H9 (cell line): ENCODE data around the gene BAHD1. TPM values are rescaled to one million over a fixed set of nuclear protein-coding genes. Genes with fewer than 3 reads are reported as not detected.

ENCODE experiments used
- DNase-seq: peaks from one replicate; pipeline ENCODE4 v3.0.0-alpha.2; 2017
- H2AFZ ChIP-seq: one replicate; pipeline ENCODE4 v1.6.1; 2013; ENCODE audit warnings: mild to moderate bottlenecking, low read length, control low read depth, moderate library complexity
- H2AK5ac ChIP-seq: 2 replicates; pipeline ENCODE4 v1.6.1; 2013; ENCODE audit warnings: low read length, control low read depth, mixed read lengths; ENCODE audit not compliant: insufficient read length
- H2BK120ac ChIP-seq: one replicate; pipeline ENCODE4 v1.6.1; 2013; ENCODE audit warnings: low read depth, mild to moderate bottlenecking, low read length, control low read depth, inconsistent platforms; ENCODE audit not compliant: poor library complexity, severe bottlenecking
- H2BK12ac ChIP-seq: 2 replicates; pipeline ENCODE4 v1.6.1; 2013; ENCODE audit warnings: low read length, control low read depth, mixed read lengths, low read depth; ENCODE audit not compliant: insufficient read length
- H2BK15ac ChIP-seq: 2 replicates; pipeline ENCODE4 v1.6.1; 2013; ENCODE audit warnings: low read depth, low read length, control low read depth
- H2BK20ac ChIP-seq: one replicate; pipeline ENCODE4 v1.6.1; 2013; ENCODE audit warnings: low read depth, mild to moderate bottlenecking, low read length, control low read depth, inconsistent platforms; ENCODE audit not compliant: poor library complexity, severe bottlenecking
- H2BK5ac ChIP-seq: 2 replicates; pipeline ENCODE4 v1.6.1; 2013; ENCODE audit warnings: low read length, control low read depth, mixed read lengths; ENCODE audit not compliant: insufficient read length
- H3K14ac ChIP-seq: 2 replicates; pipeline ENCODE4 v1.6.1; 2013; ENCODE audit warnings: low read length, control low read depth; ENCODE audit not compliant: insufficient read depth
- H3K18ac ChIP-seq: 2 replicates; pipeline ENCODE4 v1.6.1; 2013; ENCODE audit warnings: low read depth, mild to moderate bottlenecking, mixed read lengths, low read length, control low read depth; ENCODE audit not compliant: insufficient read length
- H3K23ac ChIP-seq: 2 replicates; pipeline ENCODE4 v1.6.1; 2013; ENCODE audit warnings: low read length, control low read depth, mixed read lengths, low read depth; ENCODE audit not compliant: insufficient read length
- H3K23me2 ChIP-seq: 2 replicates; pipeline ENCODE4 v1.6.1; 2013; ENCODE audit warnings: low read depth, mild to moderate bottlenecking, mixed read lengths, low read length, control low read depth; ENCODE audit not compliant: insufficient read length, poor library complexity, severe bottlenecking
- H3K27ac ChIP-seq: 2 replicates; pipeline ENCODE4 v1.5.1; 2013; ENCODE audit warnings: low read length, control low read depth, mixed read lengths, low read depth; ENCODE audit not compliant: insufficient read length
- H3K27me3 ChIP-seq: 2 replicates; pipeline ENCODE4 v1.6.1; 2013; ENCODE audit warnings: low read length, control low read depth, inconsistent platforms; ENCODE audit not compliant: insufficient read depth
- H3K4ac ChIP-seq: 2 replicates; pipeline ENCODE4 v1.6.1; 2013; ENCODE audit warnings: low read depth, mild to moderate bottlenecking, control low read depth, inconsistent platforms, low read length, moderate library complexity
- H3K4me1 ChIP-seq: 2 replicates; pipeline ENCODE4 v1.6.1; 2013; ENCODE audit warnings: low read length, control low read depth, inconsistent platforms; ENCODE audit not compliant: insufficient read depth
- H3K4me2 ChIP-seq: 2 replicates; pipeline ENCODE4 v1.6.1; 2013; ENCODE audit warnings: low read length, control low read depth, mixed read lengths; ENCODE audit not compliant: insufficient read length, insufficient read depth
- H3K56ac ChIP-seq: 2 replicates; pipeline ENCODE4 v1.6.1; 2013; ENCODE audit warnings: low read depth, mild to moderate bottlenecking, mixed read lengths, low read length, control low read depth; ENCODE audit not compliant: insufficient read length
- H3K79me1 ChIP-seq: 2 replicates; pipeline ENCODE4 v1.6.1; 2013; ENCODE audit warnings: low read depth, mild to moderate bottlenecking, moderate library complexity, low read length, control low read depth, inconsistent platforms; ENCODE audit not compliant: insufficient read depth, poor library complexity, severe bottlenecking
- H3K79me2 ChIP-seq: 2 replicates; pipeline ENCODE4 v1.6.1; 2013; ENCODE audit warnings: low read length, control low read depth, inconsistent platforms; ENCODE audit not compliant: insufficient read depth
- H3K9ac ChIP-seq: 2 replicates; pipeline ENCODE4 v1.6.1; 2013; ENCODE audit warnings: low read length, control low read depth, mixed read lengths; ENCODE audit not compliant: insufficient read length; ENCODE audit errors: extremely low read depth
- H3K9me3 ChIP-seq: one replicate; pipeline ENCODE4 v1.6.1; 2013; ENCODE audit warnings: low read depth, low read length, inconsistent platforms; ENCODE audit not compliant: control insufficient read depth
- H3T11ph ChIP-seq: one replicate; pipeline ENCODE4 v1.6.1; 2013; ENCODE audit warnings: mild to moderate bottlenecking, low read length, control low read depth, inconsistent platforms
- H4K20me1 ChIP-seq: one replicate; pipeline ENCODE4 v1.6.1; 2013; ENCODE audit not compliant: control insufficient read depth, insufficient read length, insufficient read depth
- H4K5ac ChIP-seq: 2 replicates; pipeline ENCODE4 v1.6.1; 2013; ENCODE audit warnings: low read depth, mild to moderate bottlenecking, mixed read lengths, low read length, control low read depth; ENCODE audit not compliant: insufficient read length
- H4K8ac ChIP-seq: replicated peaks from 2 replicates; pipeline ENCODE4 v1.6.1; 2013; ENCODE audit warnings: low read length, control low read depth, mixed read lengths, low read depth; ENCODE audit not compliant: insufficient read length
- H4K91ac ChIP-seq: 2 replicates; pipeline ENCODE4 v1.6.1; 2013; ENCODE audit warnings: low read depth, mild to moderate bottlenecking, moderate library complexity, mixed read lengths, low read length, control low read depth; ENCODE audit not compliant: insufficient read length
- H3K27ac Mint-ChIP-seq, 3 experiments: 2 replicates in 2 of 3; 3 replicates in 1 of 3; pipeline ENCODE4 v1.8.0; 2020 to 2021; ENCODE audit warnings: mixed read lengths in 3 of 3, mild to moderate bottlenecking in 1 of 3, moderate library complexity in 1 of 3
- H3K27me3 Mint-ChIP-seq: 2 replicates; pipeline ENCODE4 v1.8.0; 2021; ENCODE audit warnings: low read depth, mild to moderate bottlenecking, moderate library complexity, mixed read lengths
- H3K36me3 Mint-ChIP-seq, 3 experiments: 2 replicates in 2 of 3; 3 replicates in 1 of 3; pipeline ENCODE4 v1.8.0; 2020 to 2021; ENCODE audit warnings: low read depth in 3 of 3, mixed read lengths in 3 of 3; ENCODE audit not compliant: insufficient read depth in 1 of 3
- H3K4me1 Mint-ChIP-seq, 2 experiments: 2 replicates each; pipeline ENCODE4 v1.8.0; 2020; ENCODE audit warnings: mixed read lengths in 2 of 2
- H3K4me3 Mint-ChIP-seq, 2 experiments: 2 replicates in 1 of 2; 3 replicates in 1 of 2; pipeline ENCODE4 v1.8.0; 2020 to 2021; ENCODE audit warnings: mild to moderate bottlenecking in 2 of 2, mixed read lengths in 2 of 2, moderate library complexity in 1 of 2
- H3K9me3 Mint-ChIP-seq, 2 experiments: 2 replicates in 1 of 2; 3 replicates in 1 of 2; pipeline ENCODE4 v1.8.0; 2020; ENCODE audit warnings: mild to moderate bottlenecking in 2 of 2, mixed read lengths in 2 of 2, moderate library complexity in 1 of 2
- CTCF ChIP-seq: fragments of 200-600 bp; sonication (generic); conservative IDR thresholded peaks from 3 replicates; pipeline ENCODE4 v1.8.0; 2021; ENCODE audit warnings: antibody characterized with exemption, mild to moderate bottlenecking
- whole genome bisulfite sequencing: extraction: QIAGEN DNeasy Blood & Tissue Kit; methylation state at CpG from one replicate; pipeline ENCODE4 v1.1.7; 2013; ENCODE audit warnings: missing lambda C conversion rate, low lambda C conversion rate, mixed read lengths; ENCODE audit not compliant: insufficient read length; ENCODE audit errors: extremely low coverage; 5-methylcytosine and 5-hydroxymethylcytosine counted together
- total RNA-seq: library from RNA; stranded (reverse); gene quantifications from 2 replicates; pipeline ENCODE4 v1.2.1, GENCODE V29; 2021

BAHD1 gene
- total RNA-seq, 1 experiment from 2014 or later = 54.1 TPM

DNA sequence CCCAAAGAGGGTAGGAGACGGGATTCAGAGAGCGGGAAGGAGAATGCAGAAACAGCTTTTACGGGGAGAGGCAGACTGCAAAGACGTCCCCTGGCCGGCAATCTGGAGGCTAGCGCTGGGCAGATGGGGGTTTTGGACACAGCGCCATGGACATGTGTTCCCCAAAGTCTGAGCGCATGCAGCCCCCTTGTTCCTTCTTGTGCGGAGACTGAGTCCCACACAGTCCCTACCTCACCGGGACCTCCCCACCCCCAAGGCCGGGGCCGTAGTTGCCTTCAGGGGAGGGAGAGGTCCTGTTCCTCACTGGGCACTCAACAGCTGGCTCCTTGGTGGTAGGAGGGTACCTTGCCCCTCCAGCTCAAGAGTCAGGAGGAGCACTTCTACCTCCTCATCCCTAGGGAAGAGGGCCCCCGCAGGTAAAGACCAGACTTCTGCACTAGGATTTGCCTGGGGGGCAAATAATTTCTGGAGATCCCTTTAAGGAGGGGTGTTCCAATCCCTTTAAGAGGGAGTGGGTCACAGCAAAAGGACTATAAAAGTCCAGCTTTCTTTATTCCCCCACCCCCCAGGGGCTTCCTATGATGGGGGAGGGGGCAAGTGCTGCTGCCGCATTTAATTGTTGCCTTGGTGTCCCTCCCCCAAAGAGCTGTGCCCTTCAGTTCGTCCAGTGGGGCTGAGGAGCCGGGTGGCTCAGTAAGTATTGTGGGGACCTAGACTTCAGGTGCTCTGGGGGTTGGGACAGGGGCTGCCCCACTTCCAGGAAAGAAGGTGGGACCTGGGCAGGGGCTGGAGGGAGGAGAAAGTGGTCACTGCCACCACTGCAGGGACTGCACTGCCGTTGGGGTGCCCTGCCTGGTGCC lies 3.6 kb upstream of the BAHD1 start:
- no peak overlapping the region for H3K18ac ChIP-seq
- no peak overlapping the region for H3K4ac ChIP-seq
- no peak overlapping the region for H3K56ac ChIP-seq
- no peak overlapping the region for H3K27ac ChIP-seq
- no peak overlapping the region for H2BK5ac ChIP-seq
- H3K14ac ChIP-seq = no peak overlapping the region; the same call in 1 of the 2 replicates
- H2AK5ac ChIP-seq = no peak overlapping the region
- no peak; the same call in 2 of the 3 replicates for TF ChIP-seq CTCF
- no peak overlapping the region for H4K5ac ChIP-seq
- H2BK20ac ChIP-seq = no peak overlapping the region
- no peak overlapping the region for H2BK12ac ChIP-seq
- Mint-ChIP-seq H3K4me3 (peak overlapping the region; percentile 93 to 96), H3K27ac (peak overlapping the region in 2 of 3 experiments; percentile 57 to 76; a peak in 2 of 7 replicates), H3K27me3 (peaks cover 48% of the 10 kb centered on the region), H3K4me1 (peaks cover 39 to 41% of the 10 kb centered on the region in 2 experiments), H3K9me3 (no peaks in the 10 kb centered on the region; a peak in 1 of 5 replicates), H3K36me3 (no peaks in the 10 kb centered on the region; a peak in 1 of 7 replicates)
- H3T11ph ChIP-seq = no peak overlapping the region
- no peak overlapping the region for H2BK15ac ChIP-seq
- H3K23me2 ChIP-seq = peaks cover 47% of the 10 kb centered on the region
- no peak overlapping the region for H4K8ac ChIP-seq
- H3K4me1 ChIP-seq = peaks cover 8% of the 10 kb centered on the region
- peak overlapping the region; percentile 32 for H3K9ac ChIP-seq
- WGBS = no CpG with 5 or more reads among the region's 17 CpGs
- peaks cover 4% of the 10 kb centered on the region; the same call in 1 of the 2 replicates for H3K79me2 ChIP-seq
- H3K27me3 ChIP-seq = peaks cover 11% of the 10 kb centered on the region; the same call in 1 of the 2 replicates
- H4K91ac ChIP-seq = no peak overlapping the region
- H2AFZ ChIP-seq = no peak overlapping the region
- peak overlapping the region; percentile 80 for H3K4me2 ChIP-seq
- no peaks in the 10 kb centered on the region for H4K20me1 ChIP-seq
- H3K79me1 ChIP-seq = no peaks in the 10 kb centered on the region
- no peak for DNase-seq
- H3K23ac ChIP-seq = no peak overlapping the region
- H2BK120ac ChIP-seq = no peak overlapping the region
- H3K9me3 ChIP-seq = no peaks in the 10 kb centered on the region
